HG03469 (cell line): ENCODE data around the gene MAJIN.

Source experiments
- ATAC-seq: cut with Tn5 transposase; IDR thresholded peaks from one replicate; pipeline ENCODE4 v1.9.1; 2021; ENCODE audit warnings: mild to moderate bottlenecking, moderate library complexity, moderate number of reproducible peaks; ENCODE audit not compliant: unreplicated experiment

MAJIN gene

DNA sequence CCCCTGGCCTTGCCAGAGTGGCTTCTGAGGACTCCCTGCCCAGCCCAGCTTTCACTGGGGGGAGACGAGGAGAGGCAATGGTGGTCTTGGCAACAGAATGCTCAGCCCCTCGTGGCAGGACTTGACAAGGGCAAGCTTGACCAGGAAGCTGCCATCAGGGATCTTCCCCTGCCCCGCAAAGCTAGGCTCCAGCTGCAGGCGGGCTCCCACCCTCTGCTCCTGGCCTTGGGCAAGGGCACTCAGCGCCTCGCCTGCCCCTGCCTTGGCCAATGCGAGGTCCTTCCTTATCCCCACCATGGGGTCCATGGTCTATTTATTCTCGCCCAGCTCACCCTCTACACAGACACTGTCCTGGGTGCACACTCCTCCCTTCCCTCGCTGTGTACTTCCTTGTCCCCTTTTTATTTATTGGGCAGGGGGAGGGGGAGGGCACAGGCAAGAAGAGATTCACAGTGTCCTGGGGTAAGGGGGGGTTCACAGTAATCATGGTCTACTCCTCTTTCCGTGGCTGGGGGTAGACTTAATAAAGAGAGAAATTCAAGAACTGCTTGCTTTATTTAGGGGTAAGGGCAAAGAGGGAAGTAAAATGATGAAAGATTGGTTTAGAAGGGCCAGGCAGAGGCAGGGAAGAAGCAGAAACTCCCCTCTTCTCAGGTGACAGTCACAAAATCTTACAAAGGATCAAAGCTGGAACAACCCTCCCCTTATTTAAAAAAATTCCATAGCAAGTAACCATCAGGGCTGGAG lies 37.8 kb downstream of the MAJIN start:
- no peak for ATAC-seq

DNA sequence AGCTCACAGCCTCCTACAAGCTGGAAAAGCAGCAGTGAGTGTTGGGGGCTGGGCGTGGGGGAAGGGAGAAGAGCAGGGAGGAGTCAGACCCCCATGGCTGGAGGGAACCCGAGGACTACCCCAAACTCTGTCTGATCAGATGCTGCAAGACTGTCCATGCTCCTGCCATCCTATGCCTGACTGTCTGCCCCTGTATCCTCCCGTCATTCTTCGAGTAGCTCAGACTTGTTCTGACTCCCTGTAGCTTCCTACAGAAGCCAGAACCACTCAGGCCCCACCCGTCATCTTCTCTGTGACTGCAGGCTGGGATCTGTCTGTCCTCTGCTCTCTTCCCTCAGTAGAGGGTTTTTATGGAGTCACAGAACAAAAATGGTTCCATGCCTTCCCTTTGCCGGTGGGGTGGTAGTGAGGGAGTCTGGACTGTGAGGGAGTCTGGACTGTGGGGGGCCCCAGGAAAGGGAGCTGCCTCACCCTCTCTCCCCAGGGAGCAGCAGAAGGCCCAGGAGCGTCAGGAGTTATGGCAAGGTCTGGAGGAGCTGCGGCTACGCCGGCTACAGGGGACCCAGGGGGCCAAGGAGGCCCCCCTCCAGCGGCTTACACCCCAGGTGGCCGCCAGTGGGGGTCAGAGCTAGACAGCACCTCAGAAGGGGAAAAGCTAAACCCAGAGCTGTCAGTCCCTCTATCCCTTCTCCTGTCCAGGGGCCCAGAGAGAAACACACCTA lies 38.5 kb downstream of the MAJIN start:
- ATAC-seq, result no peak

GRCh38 chr11:64932324-64932723 lies 39.6 kb downstream of the MAJIN start:
- ATAC-seq, result no peak

GRCh38 chr11:64931290-64931689 lies 40.6 kb downstream of the MAJIN start:
- no peak for ATAC-seq

- ATAC-seq, result no peak
These were observed 41.6 kb downstream of the MAJIN start for GRCh38 chr11:64930340-64930739.

DNA sequence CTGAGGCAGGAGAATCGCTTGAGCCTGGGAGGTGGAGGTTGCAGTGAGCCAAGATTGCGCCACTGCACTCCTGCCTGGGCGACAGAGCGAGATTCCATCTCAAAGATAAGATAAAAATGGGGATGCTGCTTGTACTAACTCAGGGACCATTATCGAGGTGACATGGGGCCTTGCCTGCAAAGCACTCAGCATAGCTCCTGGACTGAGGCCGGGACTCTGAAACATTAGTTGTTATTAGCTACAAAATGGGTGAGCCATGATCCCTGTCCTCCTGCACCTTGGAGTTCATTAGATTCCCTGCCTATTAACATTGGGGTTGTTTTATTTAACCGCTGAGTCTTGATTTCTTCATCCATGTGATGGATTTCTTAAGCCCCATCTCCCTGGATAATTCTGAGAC lies 42.3 kb downstream of the MAJIN start:
- no peak for ATAC-seq

DNA sequence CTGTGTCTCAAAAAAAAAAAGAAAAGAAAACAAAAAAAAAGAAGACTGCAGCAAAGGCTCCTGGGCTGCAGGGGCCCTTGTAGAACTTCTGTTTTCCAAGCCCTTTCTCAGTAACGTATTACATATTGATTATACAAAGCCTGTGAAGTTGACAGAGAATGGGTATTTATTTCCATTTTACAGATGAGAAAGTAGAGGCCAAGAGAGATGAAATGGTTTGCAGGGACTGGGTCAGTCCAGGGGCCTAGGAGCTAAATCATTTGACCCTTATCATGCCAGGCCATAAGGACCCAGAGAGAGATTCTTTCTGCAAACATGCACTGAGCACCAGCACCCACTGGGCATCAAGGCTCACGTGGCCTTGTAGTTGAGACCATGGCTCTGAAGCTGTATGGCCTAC lies 43.0 kb downstream of the MAJIN start:
- no peak for ATAC-seq

DNA sequence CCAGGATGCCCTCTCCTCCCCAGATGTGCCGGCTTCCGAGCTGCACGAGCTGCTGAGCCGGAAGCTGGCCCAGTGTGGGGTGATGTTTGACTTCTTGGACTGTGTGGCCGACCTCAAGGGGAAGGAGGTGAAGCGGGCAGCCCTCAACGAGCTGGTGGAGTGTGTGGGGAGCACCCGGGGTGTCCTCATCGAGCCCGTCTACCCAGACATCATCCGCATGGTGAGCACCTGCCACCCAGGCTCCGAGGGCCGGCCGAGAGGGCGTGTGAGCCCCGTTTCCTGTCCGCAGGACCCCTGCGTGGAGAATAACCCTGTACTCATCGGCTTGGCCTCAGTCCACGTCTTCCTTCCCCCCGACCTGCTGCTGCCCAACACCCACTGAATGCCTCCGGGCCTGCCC lies 45.2 kb downstream of the MAJIN start:
- no peak for ATAC-seq

DNA sequence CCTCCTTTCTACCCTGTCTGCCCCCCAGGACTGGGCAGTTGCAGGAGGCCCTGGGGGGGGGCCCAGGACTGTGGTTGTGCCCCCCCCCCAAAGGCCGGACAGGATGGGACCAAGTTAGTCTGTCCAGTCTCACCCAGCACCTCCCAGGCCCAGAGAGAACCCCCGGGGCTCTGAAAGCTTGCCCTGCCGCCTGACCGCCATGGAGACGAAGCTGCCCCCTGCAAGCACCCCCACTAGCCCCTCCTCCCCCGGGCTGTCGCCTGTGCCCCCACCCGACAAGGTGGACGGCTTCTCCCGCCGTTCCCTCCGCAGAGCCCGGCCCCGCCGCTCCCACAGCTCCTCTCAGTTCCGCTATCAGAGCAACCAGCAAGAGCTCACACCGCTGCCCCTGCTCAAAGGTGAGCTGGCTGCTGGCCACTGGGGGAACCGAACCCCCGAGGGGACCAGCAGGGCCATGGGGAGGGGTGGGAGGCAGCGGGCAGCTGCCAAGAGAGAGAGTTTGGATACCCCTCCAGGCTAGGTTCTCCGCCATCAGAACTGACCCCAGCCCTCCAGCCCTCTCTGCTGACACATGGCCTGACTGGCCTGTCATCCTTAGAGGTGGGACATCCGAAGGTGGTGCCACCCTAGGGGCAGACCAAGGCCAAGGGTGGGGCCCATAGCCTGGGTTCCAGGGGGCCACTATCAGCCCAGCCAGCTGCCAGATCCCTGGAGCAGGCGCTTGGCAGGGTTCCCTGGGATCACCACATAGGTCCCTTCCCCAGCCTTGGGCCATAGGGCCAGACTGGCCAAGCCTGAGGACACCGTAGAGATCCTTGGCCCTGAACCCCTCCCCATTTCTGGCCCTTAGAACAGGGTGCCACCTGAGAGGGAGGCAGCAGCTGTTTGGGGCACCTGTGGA lies 46.1 kb downstream of the MAJIN start:
- no peak for ATAC-seq

- peak; percentile 15 for ATAC-seq
These were observed 47.0 kb downstream of the MAJIN start for GRCh38 chr11:64924910-64925284.

GRCh38 chr11:64923944-64924909 lies 47.7 kb downstream of the MAJIN start, which contains the start of gene PPP2R5B:
TSS of gene PPP2R5B (plus strand) at chr11:64924689. CDS start at chr11:64925735, 1,046 bp downstream.
- ATAC-seq, result peak; percentile 44

DNA sequence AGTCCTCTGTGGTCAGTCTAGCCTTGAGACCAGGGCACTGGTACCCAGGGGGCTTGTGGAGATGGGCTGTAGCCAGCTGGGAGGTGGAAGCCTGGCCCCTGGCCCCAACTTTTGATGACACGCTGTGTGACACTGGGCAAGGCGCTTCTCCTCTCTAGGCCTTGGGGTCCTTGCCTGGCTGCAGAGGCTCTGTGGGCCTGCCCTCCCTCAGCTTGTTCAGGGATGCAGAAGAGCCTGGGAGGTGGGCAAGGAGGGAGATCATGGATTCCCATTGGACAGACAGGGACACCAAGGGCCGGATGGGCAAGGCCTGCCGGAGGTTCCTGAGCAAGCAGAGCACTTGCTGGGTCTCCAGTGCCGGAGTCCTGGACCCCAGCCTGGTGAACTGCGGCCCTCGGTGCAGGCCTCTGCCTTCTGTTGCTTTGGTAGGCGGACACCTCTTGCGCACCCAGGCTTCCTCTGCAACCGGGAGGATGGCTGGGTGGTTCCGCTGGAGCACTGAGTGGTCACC lies 48.7 kb downstream of the MAJIN start:
- ATAC-seq, result no peak

DNA sequence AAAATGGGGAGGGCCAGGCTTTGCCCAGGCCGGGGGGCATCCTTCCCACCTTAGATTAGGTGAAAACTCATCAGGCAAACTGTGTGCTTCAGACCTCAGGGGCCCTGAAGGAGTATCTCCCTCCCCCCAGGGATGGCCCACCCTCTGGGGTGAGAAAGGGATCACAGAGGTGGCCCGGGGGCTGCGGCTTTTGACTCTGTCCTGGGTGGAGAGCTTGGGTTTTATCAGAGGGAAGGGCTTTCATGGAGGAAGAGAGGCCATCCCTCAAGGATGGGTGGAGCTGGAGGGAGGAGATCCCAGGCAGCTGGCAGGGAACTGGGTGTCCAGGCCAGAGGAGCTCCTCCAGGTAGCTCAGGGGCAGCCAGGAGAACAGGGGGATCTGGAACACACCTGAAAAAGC lies 50.5 kb downstream of the MAJIN start:
- ATAC-seq, result no peak

DNA sequence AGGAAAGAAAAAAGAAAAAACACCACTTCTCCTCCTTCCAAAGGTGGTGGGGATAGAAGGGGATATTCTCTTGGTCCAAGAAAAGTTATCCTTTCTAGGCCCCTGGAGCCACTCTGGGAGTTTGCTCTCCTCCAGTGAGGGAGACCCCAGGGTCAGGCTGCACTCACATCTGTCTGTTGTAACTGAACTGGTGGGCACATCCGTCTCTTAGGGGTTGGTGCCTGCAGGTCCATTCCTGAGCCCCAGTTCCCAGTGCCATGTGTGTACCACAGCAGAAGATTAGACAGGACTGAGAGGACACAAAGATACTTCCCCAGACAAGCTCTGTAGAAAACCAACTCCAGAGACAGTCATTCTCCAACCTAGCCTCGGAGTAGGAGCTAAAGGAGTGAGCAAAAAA lies 51.8 kb downstream of the MAJIN start:
- ATAC-seq, result no peak

DNA sequence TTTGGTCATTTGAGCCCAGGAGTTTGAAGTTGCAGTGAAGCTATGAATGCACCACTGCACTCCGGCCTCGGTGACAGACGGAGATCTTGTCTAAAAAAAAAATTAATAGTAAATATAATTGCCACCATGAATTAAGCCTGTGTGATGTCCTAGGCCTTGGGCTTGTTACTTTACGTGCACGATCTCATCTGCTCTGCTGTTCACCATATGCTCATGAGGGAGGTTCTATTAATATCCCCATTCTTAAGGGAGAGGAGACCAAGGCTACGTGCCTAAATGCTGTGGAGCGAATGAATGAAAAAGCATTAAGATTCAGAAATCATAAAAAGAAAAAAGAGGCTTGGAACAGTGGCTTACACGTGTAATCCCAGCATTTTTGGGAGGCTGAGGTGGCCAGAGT lies 52.3 kb downstream of the MAJIN start:
- no peak for ATAC-seq

DNA sequence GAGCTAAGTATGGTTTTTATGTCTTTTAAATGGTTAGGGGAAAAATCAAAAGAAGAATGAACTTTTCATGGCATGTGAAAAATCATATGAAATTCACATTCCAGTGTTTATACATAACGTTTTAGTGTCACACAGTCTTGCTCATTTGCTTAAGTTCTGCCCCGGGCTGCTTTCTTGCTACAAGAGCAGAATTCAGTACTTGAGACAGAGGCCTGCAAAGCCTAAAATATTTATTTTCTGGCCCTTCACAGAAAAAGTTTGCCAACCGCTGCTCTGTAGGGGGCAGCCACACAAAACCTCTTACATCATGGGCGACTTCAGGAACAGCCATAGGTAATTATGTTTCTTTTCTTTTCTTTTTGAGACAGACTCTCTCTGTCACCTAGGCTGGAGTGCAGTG lies 53.9 kb downstream of the MAJIN start:
- no peak for ATAC-seq

GRCh38 chr11:64917663-64917995 lies 54.3 kb downstream of the MAJIN start:
- ATAC-seq, result no peak

DNA sequence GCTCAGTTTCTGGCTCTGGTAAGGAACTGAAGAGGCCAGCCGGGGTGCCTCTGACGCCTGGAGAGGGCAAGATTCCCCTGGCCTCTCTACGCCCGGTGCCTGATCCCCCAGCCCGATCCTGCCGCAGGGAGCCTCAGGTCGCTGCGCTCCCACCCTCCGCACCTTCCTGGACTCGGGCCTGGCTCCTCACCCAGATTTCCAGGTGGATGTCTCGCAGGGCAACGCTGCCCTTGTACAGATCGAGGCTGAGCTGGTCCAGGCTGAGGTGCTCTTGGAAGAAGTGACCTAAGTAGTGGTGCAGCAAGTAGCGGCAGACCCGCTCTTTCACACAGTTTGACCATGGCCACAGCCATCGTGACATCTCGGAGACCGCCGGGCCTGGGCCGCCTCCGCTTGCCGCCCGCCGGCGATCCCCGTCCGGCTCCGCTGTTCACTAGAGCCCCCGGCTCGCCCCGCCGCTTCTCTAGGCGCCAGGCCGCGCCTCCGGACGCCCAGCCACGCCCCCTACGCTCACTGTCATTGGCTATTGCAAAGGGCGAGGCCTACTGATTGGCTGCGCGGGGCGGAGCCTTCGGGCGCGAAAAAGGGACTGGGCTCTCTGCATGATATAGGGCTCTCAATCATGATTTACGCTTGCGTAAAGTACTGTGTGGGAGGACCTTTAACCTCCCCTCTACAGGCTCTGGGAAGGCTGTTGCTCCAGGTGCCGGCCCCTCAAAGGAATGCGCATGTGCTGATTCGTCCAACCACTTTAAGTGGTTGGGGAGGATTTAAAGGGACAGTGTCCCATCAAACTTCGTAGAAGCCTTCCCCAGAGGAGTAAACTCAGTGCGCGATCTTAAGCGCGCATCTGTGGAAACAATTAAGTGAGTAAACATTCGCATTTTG lies 54.9 kb downstream of the MAJIN start, which contains the start of gene ATG2A:
ATG2A (minus strand) TSS at position 435 of the 888 bp plus-strand sequence; CDS start at position 361, 74 bp downstream.
- ATAC-seq, result peak; percentile 82
